Mucosa of gallbladder (tissue), 1 donor: ENCODE measurements around the gene SNHG17. TPM values are rescaled to one million over a fixed set of nuclear protein-coding genes. Genes with fewer than 3 reads are reported as not detected.
"Not testable (repeated sequence)": the region's sequence is repeated elsewhere in the genome, so short reads cannot be mapped to it uniquely, and the experiment has no call there.

Experiments
- DNase-seq: peaks from one replicate; pipeline ENCODE4 v3.0.0-alpha.2; 2020; ENCODE audit warnings: low spot score
- total RNA-seq: library from RNA; stranded (reverse); gene quantifications from one replicate; pipeline ENCODE4 v1.2.1, GENCODE V29; 2021
- donor health status: DM: no; HTN: no; CAD: no.

Gene SNHG17
- total RNA-seq, 1 donor from 2014 or later: 15.1 TPM

DNA sequence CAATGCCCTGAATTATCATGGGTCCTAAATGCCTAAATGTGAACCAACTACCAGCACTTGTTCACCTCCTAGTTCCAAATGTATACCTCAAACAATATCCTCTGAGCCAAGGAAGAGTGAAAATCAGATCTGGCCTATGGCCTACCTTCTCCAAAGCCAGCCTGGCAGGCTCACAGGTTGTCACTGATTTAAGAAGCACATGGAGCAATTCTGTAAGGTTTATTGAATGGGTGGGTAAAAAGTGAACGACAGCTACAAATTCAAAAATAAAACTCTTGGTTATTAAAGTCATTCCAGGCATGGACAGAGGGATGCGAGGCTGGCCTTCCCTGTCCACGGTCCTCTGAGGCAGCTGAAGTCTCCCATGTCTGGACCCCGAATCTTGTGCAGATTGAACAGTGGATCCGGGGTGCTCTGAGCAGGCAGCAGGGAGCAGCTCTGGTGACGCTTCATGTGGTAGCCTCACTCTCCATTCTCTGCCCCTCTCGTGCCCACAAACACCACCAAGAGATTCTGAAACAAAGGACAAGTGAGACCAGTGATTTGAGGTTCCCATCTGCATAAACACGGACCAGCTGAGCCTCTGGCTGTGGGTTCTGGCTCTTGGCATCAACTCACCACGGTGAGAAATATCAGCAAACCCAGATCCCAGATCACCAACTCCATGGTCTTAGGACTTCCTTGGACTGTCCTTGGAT lies 14.6 kb downstream of the SNHG17 start:
- no peak for DNase-seq

DNA sequence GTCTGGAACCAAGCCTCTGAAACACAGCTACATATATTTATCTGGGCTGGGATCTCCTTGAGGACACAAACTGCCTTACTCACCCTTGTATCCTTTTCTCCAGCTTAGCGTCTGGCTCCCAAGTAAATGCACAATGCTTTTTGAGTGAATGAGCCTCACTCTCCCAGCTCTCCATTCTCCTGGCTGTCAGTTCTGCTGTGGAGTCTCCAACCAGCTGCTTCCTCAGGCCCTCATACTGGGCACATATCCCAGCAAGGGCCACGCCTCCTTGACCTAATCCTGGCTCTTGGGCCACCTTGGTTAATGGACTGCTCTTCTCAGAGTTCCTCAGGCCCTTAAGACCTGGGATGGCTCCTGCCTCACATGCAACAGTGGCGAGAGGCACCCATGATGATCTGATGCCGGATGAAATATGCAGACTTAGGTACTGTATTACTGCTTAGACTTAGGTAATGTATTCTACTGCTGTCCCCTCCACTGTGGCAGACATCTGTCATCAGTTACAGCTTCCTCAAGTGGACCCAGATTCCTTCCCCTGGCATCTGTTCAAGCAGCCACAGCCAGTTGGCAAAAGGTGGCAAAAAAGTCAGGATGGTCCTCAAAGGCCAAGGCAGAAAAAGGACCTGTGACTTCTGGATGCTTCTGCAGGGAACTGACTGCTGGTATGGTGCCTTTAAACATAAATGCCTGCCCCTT lies 16.5 kb downstream of the SNHG17 start:
- peak; percentile 16 for DNase-seq

DNA sequence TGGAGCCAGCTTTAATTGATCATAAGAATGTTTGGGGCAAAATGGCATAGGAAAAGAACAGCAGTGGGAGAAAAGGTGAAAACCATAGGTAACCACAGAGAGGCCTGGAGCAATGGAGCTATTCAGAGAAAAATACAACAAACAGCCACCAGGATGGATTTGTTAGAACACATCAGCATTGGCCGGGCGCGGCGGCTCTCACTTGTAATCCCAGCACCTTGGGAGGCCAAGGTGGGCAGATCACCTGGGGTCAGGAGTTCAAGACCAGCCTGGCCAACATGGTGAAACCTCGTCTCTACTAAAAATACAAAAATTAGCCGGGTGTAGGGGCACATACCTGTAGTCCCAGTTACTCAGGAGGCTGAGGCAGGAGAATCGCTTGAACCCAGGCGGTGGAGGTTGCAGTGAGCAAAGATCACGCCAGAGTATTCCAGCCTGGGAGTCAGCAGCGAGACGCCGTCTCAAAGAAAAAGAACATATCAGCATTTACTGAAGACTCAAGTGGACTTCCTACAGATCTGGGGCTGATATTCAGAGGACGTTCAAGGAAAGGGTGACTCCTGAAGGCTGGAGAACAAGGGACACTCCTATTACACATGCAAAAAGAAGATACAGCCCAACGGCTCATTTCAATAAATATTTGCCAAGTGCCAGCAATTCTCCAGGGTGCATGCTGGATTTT lies 20.2 kb downstream of the SNHG17 start:
- no peak for DNase-seq

DNA sequence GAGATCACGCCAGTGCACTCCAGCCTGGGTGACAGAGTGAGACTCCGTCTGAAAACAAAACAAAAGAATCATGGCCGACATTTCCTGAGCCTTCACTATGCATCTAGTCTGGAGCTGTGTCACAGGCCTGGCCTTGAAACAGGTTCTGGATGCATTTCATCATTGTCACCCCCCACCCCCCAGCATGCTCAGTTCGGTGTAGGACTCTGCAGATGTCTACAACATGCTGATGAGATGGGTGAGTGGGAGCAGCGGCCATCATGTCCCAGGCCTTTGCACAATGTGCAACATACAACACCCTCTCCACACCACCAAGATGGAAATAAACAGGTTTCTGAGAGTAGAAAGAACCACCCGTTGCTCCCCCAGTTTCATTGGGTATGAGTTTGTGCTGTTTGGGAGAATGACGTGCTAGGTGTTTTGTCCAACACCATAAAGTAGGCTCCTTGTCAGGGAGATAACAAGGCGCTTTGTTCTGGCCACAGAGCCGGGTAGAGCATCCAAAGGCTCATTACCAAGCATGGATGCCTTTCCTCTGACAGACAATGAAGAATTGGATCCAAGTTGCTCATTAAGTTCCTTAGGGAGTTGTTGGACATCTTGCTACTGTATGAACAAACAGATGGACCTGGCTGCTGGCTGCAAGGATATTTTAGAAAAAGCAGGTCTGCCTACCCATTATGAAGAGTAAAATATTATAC lies 22.1 kb downstream of the SNHG17 start:
- DNase-seq: no peak

DNA sequence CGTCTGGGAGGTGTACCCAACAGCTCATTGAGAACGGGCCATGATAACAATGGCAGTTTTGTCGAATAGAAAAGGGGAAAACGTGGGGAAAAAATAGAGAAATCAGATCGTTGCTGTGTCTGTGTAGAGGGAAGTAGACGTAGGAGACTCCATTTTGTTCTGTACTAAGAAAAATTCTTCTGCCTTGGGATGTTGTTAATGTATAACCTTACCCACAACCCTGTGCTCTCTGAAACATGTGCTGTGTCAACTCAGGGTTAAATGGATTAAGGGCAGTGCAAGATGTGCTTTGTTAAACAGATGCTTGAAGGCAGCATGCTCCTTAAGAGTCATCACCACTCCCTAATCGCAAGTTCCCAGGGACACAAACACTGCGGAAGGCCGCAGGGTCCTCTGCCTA lies 27.3 kb downstream of the SNHG17 start:
- DNase-seq: not testable (repeated sequence)

DNA sequence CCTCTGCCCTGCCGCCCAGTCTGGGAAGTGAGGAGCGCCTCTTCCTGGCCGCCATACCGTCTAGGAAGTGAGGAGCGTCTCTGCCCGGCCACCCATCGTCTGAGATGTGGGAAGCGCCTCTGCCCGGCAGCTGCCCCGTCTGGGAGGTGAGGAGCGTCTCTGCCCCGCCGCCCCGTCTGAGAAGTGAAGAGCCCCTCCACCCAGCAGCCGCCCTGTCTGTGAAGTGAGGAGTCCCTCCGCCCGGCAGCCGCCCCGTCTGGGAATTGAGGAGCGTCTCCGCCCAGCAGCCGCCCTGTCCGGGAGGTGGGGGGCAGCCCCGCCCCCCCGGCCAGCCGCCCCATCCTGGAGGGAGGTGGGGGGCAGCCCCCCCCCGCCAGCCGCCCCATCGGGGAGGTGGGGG lies 27.8 kb downstream of the SNHG17 start:
- no peak for DNase-seq

DNA sequence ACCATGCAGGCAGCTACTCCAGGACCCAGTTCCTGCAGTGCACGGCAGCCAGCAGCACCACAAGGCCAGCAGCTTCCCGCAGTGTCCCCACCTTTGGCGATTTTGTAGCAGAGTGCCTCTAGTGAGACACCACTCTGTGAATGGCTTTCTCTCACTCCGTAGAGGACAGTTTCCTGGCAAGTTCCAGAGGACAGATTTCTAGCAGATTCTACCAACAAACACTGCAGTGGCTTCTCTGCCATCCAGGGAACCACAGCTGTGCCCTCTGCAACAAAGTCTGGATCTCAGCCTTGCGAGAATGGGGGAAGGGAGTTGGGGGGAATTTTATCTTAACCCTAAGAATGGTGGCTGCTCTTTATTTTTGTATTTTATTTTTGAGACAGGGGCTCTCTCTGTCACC lies 28.7 kb downstream of the SNHG17 start:
- DNase-seq: no peak

DNA sequence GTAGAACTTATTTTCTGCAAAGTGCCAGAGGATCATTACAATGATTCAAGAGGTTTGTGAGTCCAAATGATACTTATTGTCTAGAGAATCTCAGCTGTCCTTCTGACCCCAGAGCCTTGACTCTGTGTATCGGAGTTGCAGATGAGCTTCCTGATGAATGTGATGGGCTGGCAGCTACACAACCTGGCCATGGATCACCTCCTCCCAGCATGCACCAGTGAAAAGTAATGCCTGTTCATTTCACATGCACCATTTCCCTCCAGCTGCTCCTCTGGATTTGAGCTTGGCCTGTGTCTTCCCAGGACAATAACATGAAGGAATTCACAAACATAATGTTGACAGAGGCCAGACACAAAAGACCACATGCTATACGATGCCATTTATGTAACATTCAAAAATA lies 30.0 kb downstream of the SNHG17 start:
- no peak for DNase-seq

DNA sequence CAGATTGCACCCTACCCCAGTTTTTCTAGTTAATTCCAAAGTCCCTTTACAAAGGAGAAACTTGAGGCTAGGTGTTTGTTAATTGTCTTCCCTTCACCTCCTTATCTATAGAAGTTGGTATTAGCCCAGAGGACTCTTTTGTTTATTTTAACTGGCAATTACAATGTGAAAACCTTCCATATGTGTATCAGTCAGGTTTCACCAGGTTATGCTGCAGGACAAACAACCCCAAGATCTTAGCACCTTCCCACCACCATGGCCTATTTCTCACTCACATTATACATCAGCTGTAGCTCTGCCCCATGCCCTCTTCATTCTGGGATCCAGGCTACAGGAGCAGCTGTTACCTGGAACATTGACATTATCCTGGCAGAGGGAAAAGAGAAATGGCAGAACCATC lies 31.1 kb downstream of the SNHG17 start:
- DNase-seq: no peak

DNA sequence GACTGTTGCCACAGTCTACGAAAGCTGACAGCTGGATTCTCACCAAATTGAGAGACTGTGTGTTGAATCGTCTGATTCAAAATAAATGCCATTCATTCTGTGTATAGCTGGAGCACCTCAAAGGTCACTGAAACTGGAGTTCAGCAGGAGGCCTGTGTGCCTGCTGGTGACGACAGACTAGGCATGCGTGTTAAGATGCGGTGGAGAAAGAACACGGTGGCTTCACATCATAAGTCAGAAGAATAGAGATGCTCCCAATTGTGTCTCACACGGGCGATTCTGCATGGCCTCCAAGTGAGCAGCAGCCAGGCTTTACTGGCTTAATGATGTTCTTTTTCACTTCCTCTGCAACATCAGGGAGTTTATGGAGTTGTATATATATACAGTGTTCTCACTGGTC lies 32.3 kb downstream of the SNHG17 start:
- DNase-seq: no peak

DNA sequence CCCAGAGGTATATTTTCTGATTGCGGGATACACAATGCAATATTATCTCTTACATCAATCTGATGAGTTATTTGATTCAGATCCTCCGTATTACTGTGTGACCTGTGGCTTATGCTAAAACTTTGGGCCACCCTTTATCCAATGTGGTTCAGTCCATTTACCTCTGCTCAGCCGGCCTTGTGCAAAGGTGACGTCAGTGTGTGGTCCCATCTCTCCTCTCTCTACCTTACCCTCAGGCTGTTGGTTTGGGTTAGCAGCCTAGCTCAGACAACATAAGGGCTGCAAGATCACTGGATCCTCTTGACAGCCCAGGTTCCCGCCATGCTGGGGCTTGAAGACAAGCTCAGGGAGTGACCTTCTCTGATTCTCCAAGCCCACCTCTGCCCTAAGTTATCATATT lies 33.0 kb downstream of the SNHG17 start:
- DNase-seq: no peak

DNA sequence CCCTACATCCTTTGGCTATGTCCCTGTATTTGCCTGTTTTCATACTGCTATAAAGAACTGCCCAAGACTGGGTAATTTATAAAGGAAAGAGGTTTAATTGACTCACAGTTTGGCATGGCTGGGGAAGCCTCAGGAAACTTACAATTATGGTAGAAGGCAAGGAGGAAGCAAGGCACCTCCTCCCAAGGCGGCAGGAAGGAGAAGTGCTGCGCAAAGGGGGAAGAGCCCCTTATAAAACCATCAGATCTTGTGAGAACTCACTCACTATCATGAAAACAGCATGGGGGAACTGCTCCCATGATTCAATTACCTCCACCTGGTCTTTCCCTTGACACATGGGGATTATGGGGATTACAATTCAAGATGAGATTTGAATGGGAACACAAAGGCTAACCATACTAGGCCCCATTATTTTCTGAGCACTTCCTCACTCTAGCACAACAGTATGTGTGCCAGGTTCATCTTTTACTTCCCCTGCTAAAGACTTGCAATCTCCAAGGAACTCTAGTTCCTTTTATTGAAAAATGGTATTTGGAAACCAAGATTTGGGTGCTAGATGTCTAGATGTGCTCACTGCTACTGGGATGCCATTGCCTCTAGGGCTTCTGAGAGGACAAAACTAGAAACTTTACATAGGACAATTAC lies 39.3 kb downstream of the SNHG17 start:
- DNase-seq: not testable (repeated sequence)

DNA sequence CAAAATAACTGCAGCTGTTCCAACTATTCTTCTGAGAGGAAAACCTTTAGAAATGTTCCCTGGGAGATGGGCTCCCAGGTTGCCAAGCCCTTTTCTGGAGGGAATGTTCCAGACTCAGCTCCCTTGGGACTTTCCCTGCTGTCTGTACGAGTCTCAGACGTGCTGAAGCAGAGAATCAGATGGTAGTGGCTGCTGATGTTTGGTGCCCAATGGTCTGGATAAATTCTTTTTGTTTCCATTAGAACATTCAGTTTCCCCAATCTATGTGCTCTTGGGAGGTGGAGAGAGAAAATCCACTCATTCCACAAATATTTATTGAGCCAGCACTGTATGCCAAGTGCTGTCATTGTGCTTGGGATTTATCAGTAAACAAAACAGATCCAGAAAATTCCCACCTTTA lies 40.0 kb downstream of the SNHG17 start:
- DNase-seq: no peak

DNA sequence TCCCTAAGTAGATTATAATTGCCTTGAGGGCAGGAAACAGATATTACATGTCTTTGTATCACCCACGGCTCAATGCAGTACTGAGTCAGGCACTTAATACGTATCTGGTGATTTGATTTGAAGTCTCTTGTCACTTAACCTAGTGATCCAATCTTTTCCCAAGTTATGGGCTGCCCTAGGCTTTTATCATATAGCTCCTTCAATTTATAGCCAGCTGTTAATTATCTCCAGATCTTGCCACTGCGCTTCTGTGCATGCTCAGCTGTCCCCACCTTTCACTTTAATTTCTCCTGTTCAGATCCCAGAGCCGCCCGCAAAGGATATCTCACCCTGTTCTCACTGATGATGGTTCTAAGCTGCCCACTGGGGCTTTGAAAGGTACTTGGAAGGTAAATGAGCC lies 41.9 kb downstream of the SNHG17 start:
- DNase-seq: no peak

DNA sequence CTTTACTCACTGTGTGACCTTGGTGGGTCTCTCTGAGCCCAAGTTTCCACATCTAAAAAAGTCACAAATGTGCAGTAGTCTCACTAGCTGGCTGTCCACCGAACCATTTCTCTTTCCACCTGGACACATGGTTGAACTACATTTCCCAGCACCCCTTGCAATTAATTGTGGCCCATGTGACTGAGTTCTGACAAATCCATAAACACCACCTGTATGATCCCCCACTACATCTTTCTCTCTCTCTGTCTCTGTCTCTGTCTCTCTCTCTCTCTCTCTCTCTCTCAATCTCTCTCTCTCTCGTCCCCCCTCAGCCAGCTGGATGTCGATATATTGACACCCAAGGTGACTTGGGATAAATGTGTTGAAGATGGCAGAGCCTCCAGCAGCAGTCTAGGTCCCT lies 42.8 kb downstream of the SNHG17 start:
- DNase-seq: no peak

DNA sequence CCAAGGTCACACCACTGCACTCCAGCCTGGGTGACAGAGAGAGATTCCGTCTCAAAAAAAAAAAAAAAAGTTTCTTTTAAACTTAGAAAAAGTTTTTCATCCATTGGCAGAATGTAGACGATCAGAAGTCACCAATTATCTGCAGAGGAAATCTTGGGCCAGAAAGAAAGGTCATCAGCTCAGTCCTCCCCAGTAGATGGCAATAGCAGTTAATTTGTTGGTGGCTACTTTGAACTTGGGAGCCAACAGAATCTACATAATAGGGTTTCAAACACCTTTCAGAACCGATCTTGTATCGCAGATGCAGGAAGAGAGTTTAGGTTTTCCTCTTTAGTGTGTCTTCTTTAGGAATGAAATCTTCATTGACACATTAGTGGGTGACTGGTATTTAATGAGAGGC lies 47.2 kb downstream of the SNHG17 start:
- no peak for DNase-seq

DNA sequence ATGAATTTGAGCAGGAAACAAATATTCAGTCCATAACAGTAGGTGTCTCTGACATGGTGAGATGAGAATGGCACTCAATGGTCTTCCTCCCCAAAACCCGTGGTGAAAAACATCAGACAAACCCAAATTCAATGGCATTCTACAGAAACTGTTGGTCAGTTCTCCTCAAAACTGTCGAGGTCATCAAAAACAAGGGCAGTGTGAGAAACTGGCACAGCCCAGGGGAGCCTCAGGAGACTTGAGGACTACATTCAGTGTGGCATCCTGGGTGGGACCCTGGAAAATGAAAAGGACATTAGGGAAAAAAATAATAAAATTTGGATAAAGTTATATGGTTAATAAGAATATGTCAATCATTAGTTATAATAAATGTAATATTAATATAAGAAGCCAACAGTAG lies 48.3 kb downstream of the SNHG17 start:
- DNase-seq: no peak

DNA sequence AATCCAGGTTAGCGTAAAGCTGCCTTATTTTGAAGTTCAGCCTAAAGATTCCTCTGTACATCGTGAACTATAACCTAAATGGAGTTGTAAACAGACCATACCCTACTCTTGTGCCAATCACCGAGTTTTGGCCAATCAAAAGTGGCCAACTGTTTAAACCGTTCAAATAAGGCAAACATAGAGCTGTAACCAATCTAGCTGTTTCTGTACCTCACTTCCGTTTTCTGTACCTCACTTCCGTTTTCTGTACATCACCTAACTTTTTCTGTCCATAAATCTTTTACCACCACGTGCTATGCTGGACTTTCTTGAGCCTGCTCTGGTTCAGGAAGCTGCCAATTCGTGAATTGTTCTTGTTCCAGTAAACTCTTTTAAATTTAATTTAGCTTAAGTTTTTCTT lies 49.1 kb downstream of the SNHG17 start:
- DNase-seq: no peak

DNA sequence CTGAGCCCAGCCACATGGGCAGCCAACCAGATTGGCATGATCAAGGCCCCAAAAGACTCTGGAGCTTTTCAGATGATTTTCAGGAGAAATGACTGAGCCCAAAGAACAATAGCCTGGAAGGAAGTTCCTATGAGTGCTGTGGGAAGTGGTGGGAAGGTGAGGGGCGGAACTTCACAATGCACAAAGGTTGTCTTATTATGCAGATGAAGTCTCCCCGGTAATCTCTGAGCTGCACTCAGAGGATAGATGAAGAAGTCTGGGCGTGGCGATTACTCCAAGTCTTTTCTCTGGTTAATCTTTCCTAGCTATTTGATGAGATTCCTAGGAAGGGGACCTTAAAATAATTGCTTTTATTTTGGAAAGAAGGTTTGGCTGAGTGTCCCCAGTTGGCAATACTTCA lies 52.0 kb downstream of the SNHG17 start:
- no peak for DNase-seq

DNA sequence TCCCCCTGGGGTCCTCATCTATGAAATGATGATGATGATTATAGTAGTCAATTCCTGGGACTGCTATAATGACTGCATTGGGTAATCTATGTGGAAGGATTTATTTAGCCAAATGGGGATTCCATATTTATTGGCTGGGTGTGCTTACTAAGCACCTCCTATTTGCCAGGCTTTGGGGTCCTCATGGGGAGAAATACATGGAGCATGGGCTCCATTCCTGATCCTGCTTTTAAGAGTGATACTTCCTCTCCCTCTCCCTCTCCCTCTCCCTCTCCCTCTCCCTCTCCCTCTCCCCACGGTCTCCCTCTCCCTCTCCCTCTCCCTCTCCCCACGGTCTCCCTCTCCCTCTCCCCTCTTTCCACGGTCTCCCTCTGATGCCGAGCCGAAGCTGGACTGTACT lies 57.3 kb downstream of the SNHG17 start:
- not testable (repeated sequence) for DNase-seq

DNA sequence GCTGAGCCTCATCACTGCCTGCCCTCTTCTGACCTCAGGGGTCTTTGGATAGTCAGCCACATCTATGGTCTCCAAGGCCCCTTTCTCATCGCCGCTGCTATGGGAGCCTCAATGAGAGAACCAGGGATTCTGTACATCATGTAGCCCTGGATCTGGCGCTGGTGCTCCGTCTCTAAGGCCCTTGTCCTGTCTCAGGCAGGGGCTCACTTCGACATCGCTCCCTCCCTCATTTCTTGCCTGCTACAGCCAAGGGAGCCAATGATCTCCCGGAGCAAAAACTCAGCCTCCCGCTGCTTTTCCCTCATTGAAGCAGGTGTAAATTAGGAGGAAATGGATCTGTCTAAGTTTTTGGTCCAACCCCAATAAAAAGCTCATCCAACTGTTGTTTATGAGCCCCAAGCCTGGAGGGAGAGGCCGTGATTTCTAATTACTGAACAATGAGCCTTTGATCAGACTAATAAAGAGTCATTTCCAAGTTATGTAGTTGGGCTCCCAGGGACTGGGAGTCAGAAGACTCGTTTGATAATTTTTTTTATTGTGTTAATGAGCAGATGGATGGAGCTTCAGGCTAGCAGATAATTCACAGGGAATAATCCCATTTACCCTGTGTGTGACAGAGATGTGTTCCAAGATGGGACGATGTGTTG lies 58.0 kb downstream of the SNHG17 start:
- no peak for DNase-seq

DNA sequence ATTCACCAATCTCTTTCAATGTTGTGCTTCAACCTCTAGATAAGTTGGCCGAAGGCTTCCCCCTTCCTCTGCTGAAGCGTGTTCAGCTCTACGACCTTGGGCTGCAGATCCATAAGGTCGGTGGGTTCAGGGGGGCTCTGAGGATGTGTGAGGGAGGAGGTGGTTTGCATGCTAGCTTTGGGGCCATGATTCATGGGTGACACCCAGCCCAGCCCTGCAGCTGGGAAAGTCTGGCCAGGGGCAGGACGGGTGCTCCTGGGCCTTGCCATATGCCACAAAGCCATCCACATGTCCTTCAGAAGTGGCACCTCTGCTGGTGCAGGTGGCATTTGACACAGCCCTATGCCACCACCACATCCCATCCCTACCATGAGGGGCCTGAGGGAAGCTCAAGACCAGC lies 61.2 kb downstream of the SNHG17 start:
- DNase-seq: no peak
